Testis (tissue), 2 donors: Measurements from ENCODE around the gene CGB5.

Experiments
- CTCF ChIP-seq, 3 experiments: fragments of 450-650 bp in 2 of 3; fragments of 200-600 bp in 1 of 3; sonication (generic) in 1 of 3; IDR thresholded peaks; one replicate each; pipeline ENCODE4 v1.5.1; 2016 to 2019; ENCODE audit warnings: antibody characterized with exemption in 3 of 3, mild to moderate bottlenecking in 2 of 3, moderate library complexity in 1 of 3
- POLR2A ChIP-seq: fragments of 450-650 bp; IDR thresholded peaks from one replicate; pipeline ENCODE4 v1.6.1; 2017; ENCODE audit warnings: antibody characterized with exemption, mild to moderate bottlenecking, moderate library complexity

- no peak for TF ChIP-seq CTCF (IDR thresholded peaks at IDR 0.05)
- TF ChIP-seq POLR2A = no peak
These were observed 1.5 kb upstream of the CGB5 start for GRCh38 chr19:49042177-49042576.
